HG03045 (cell line): ENCODE data around the gene ZNF552.
"Not testable (repeated sequence)": the region's sequence is repeated elsewhere in the genome, so short reads cannot be mapped to it uniquely, and the experiment has no call there.

Experiments
- ATAC-seq: cut with Tn5 transposase; IDR thresholded peaks from one replicate; pipeline ENCODE4 v1.9.1; 2021; ENCODE audit warnings: mild to moderate bottlenecking, moderate library complexity; ENCODE audit not compliant: unreplicated experiment

ZNF552 gene

DNA sequence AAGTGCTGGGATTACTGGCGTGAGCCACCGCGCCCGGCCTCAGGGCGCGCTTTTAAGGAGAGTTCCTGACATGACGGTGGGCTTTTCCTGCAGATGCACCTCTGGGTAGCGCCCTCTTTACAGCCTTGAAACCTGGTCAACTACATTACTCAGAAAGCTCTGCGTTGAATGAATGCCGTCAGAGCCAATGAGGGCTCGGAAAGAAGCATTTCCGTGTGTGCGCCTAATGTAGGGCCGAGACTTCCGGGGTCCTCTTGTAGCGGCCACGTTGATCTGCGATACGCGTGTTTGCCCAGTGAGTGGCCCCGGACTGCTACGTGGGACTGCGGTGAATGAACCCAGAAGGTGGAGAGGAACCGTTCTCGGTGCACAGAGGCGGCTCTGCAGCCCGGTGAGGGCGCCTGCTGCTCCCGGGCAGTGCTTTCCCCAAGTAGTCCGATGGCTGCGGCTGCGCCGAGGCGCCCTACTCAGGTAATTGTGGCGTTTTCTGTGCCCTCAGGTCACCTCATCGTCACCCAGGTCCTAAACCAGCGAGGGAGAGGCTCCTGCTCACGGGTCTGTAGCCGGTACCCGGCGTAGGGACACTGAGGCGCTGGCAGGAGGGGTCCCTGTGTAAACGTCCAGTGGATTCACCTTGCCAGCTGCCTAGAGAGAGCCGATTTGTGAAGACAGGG lies 4.9 kb upstream of the ZNF552 start:
- peak; percentile 83 for ATAC-seq

DNA sequence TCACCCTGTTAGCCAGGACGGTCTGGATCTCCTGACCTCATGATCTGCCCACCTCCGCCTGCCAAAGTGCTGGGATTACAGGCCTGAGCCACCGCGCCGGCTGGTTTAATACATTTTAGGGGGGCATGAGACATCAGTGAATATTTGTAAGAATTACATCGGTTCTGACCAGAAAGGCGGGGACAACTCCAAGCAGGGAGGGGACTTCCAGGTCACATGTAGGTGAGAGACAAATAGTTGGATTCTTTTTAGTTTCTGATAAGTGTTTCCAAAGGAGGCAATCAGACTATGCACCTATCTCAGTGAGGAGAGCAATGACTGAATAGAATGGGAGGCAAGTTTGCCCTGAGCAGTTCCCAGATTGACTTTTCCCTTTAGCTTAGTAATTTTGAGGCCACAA lies 3.7 kb upstream of the ZNF552 start:
- ATAC-seq = no peak

DNA sequence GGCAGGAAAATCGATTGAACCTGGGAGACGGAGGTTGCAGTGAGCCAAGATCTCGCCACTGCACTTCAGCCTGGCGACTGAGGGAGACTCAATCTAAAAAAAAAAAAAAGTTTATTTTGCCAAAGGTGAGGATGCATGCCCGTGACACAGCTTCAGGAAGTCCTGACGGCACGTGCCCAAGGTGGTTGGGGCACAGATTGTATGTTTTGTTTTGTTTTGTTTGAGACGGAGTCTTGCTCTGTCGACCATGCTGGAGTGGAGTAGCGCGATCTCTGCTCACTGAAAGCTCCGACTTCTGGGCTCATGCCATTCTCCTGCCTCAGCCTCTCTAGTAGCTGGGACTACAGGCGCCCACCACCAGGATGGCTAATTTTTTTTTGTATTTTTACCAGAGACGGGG lies 3.3 kb upstream of the ZNF552 start:
- ATAC-seq = no peak

DNA sequence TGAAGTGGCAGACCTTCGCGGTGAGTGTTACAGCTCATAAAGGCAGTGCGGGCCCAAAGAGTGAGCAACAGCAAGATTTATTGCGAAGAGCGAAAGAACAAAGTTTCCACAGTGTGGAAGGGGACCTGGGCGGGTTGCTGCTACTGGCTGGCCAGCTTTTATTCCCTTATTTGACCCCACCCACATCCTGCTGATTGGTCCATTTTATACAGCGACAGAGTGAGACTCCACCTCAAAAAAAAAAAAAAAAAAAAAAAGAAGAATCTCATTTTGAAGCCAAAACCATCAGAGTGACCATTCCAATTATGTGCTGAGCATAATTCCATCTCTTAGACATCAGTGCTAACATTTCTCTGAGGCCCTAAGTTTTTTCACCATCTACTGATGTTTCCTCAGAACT lies 1.9 kb upstream of the ZNF552 start:
- ATAC-seq = no peak

DNA sequence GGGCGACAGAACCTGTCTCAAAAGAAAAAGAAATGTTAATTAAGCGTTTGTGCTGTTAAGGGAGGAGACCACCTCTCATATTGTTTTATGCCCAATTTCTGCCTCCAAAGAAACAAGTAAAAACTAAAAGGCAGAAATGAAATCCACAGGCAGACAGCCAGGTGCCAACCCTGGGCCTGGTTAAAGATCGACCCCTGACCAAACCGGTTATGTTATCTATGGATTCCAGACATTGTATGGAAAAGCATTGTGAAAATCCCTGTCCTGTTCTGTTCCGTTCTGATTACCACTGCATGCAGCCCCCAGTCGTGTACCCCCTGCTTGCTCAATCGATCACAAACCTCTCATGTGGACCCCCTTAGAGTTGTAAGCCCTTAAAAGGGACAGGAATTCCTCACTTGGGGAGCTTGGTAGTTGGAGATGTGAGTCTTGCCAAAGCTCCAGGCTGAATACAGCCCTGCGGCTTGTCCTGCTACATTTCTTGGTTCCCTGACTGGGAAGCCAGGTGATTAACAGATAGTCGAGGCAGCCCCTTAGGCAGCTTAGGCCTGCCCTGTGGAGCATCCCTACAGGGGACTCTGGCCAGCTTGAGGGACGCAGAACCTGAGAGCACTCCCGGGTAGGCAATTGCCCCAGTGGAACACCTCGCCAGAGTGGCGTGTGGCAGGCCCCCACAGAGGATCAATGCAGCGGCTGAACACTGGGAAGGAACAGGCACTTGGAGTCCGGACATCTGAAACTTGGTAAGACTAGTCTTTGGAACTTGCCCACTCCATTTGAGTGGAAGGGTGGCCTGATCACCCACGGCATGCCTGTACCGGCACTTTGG lies 748 bp upstream of the ZNF552 start:
- no peak for ATAC-seq

DNA sequence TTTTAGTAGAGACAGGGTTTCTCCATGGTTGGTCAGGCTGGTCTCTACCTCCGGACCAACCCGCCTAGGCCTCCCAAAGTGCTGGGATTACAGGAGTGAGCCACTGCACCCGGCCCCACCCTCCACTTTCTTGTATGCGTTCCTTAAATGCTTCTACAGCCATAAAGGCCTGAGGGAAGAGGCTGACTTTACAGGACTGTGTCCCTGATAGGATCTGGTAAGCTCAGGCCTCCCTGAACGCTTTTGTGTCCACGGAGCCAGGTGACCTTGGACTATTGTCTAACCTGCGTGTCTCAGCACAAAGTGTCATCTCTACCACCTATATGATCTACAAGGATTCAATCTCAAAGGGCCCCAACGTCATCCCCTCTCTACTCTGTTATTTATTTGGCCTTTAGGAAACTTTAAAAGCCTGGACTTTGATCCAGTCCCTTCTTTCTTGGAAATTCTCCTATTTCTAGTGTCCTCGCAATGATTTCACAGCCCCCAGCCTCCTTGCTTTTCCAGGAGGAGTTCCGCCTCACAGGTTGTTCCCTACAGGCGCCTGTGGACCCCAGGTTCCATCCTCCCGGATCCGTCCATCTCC lies 701 bp downstream of the ZNF552 start:
- ATAC-seq = no peak

DNA sequence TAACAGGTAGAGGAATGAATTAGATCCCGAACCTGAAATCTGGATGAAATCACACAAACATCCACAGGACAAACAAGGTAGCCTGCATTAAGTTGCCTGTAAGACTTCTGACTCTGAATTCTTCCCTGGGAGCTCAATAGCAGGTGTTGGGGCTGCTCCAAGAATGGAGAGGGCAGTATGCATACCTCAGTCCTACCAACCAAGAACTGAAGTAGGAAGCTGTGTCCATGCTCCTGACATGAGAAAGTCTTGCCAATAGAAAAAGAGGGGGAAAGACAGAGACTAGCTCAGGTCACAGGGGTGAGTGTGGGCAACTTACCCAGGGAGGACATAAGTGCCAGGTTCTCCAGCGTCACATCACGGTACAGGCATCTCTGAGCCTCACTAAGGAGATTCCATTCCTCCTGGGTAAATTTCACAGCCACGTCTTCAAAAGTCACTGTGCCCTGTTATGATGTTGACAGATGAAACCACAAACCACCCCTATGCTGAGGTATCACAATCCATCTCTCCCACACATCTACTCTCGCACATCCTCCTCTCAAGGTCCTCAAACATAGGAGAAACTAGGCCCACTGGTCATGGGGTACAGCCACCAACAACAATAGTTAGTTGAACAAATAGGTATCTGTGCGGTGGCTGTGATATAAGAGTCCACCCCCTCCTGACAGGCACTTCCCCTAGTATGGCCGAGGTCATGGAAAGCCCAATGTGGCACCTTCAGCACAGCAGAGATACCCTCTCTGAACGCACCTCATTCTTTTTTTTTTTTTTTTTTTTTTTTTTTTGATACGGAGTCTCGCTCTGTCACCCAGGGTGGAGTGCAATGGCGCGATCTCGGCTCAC lies 1.5 kb downstream of the ZNF552 start:
- ATAC-seq = not testable (repeated sequence)

DNA sequence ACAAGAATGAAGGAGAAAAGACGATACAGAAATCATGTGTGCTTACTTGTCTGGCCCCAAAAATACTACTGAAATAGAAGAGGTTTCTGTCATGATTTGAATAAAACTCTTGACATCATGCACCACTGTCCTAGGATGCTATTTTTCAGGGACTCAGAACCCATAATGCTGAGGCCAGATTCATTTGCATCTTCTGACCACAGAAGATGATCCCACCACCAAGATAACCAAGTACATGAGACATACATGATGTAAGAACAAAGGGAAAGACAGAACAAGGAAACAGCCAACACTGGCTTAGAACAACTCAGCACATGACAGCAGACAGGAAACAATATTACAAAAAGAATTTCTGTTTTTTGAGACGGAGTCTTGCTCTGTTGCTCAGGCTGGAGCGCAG lies 2.5 kb downstream of the ZNF552 start:
- peak; percentile 49 for ATAC-seq

DNA sequence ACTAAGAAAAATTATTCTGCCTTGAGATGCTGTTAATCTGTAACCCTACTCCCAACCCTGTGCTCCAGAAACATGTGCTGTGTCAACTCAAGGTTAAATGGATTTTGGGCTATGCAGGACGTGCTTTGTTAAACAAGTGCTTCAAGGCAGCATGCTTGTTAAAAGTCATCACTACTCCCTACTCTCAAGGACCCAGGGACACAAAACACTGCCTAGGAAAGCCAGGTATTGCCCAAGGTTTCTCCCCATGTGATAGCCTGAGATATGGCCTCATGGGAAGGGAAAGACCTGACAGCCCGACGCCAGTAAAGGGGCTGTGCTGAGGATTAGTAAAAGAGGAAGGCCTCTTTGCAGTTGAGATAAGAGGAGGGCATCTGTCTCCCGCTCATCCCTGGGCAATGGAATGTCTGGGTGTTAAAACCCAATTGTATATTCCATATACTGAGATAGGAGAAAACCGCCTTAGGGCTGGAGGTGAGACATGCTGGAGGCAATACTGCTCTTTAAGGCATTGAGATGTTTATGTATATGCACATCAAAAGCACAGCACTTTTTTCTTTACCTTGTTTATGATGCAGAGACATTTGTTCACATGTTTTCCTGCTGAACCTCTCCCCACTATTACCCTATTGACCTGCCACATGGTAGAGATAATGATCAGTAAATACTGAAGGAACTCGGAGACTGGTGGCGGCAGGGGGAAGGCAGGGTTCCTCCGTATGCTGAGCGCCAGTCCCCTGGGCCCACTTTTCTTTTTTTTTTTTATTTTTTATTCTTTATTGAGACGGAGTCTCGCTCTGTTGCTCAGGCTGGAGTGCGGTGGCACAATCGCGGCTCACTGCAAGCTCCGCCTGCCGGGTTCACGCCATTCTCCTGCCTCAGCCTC lies 4.1 kb downstream of the ZNF552 start:
- ATAC-seq = not testable (repeated sequence)

DNA sequence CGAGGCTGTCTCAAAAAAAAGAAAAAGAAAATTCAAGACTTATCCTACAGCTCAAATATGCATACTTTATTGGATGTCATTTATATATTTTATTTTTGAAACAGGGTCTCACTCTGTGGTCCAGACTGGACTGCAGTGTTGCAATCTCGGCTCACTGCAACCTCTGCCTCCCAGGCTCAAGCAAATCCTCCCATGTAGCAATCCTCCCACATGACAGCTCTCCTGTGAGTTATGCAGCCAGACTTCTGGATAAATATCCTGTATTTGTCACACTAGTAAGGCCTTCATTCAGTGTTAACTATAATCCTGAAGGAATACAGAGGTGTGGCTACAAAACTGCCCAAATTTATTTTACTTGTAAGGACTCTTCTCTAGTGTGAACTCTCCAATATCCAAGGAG lies 7.2 kb downstream of the ZNF552 start:
- ATAC-seq = no peak

DNA sequence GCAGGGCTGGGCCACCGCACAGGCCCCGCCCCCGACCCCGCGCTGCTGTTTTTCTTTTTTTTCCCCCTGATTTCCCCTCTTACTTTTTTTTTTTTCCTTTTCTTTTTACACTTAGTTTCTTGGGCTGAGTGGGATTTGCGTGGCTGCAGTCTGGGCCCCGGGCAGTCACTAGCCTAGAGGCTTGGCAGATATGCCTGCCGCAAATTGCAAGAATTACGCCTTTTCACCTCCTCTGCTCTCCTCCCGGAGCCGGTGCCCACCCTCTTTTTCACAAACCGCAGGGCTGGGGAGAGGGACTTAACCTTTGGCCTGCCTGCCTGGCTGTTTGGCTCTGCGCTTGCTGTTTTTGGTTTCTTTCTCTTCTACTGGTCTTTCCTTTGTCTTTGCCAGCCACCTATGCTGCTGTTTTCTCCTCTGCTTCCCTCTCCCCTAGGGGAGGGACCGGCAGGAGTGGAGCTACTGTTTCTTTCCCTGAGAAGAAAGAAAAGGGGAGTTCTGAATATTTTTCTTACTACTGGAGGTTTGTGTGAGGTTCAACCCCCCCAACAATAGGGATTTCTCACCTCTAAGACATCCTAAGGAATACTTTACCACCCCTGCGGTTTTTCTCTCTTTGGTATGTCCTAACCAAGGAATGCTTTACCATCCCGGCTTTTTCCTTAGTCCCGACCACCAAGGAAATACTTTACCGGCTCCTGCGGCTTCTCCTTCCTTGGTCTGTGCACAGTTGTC lies 11.0 kb downstream of the ZNF552 start:
- no peak for ATAC-seq

DNA sequence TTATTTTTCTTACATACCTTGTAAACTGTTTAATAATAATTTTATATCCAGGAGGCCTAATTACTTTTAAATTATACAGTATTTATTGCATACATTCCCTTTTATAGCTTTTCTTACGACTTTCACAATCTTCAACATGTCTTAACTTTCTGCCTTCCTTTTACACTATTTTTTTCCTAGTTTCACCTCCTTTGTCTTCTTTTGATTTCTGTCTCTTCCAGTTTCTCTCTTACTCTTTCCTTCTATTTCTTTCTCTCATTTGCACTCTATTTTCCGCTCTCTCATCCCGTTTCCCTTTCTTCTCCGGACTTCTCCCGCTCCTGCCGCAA lies 11.5 kb downstream of the ZNF552 start:
- ATAC-seq = no peak

DNA sequence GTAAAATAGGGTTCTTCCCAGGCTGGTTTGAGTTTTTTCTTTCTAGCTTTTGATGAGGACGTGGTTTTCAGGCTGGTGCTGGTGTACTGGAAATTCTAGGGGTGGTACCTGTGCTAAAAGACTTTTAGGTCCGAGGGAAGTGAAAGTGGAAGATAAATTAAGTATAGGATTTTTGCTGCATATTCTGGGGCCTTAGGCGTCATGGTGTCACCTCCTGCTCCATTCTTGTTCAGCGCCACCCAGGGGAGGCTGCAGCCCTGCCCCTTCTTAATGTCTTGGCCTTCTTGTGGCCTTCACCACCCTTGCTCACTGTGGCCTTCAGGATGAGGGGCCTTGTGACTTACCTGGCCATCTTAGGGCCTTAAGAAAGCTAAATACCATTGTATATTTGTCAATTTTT lies 12.4 kb downstream of the ZNF552 start:
- no peak for ATAC-seq

DNA sequence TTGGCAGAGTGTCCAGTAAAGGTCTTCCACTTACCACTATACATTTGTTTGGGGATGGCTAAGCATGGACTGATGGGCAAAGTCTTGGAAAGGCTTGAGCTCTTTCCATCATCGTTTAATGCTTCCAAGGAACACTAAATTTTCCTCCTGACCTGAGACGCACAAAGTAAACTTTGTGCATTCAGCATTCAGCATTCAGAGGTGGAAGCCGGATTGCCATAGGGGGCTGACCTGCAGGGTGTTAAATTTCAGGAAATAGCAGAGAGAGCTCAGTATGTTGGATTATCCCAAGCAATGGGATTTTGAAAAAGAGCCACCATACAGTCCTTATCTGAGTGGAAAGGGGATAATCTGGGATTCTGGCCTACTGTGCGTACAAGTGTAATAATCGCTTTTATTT lies 14.0 kb downstream of the ZNF552 start:
- no peak for ATAC-seq

DNA sequence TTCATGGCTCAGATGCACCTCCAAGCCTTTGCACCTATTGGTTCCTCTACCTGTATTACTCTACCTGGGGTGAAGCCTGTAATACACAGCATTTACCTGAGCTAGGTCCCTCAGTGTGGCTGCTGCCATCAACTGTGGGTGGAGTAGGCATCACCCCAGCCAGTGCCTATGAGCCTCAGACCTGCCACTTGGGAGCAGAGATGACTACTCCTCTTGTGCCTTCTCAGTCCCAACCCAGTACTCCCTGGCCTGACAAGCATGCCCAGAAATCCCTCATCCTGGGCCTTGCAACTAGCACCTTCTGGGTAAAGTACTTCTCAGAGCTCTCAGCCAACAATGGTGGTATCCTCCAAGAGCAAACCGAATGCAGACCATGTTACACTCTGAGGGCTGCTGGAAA lies 18.1 kb downstream of the ZNF552 start:
- ATAC-seq = not testable (repeated sequence)

DNA sequence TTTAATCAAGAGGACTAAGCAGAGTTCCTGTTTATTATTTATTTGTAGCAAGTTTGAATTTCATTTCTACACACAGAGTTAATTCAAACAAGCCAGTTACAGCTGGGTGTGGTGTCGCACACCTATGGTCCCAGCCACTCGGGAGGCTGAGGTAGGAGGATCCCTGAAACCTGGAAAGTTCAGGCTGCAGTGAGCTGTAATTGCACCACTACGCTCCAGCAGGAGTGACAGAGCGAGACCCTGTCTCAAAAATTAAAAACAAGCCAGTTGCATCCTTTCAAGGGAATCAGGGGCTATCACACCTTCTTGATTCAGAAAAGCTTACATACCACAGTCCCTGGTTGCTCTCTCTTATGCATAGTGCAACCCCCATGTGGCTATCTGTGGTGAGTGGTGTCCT lies 25.4 kb downstream of the ZNF552 start:
- ATAC-seq = no peak

DNA sequence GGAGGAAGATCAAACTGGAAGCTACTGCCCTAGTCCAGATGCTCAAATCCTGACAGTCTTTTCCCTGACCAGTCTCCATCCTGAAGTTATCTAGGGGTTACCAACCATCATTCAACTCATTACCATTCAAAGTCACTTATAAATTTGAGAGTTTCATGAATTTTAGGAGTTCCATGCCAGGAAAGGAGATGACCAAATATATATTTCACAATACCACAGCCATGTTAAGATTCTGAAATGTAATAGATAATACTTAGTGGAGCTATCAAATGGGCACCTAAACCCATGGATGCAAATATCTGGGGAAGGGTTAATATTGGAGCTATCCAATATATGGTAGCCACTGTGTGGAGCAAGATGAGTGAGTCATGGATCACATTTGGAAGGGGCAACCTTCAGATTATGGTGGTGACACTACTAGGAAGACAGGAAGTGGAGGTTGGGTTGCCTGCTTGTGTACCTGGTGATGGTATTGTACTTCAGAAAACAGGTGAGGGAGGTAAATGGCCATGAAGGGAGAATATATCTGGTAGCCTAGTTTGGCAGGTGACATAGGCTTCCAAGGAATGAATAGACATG lies 26.5 kb downstream of the ZNF552 start:
- no peak for ATAC-seq

DNA sequence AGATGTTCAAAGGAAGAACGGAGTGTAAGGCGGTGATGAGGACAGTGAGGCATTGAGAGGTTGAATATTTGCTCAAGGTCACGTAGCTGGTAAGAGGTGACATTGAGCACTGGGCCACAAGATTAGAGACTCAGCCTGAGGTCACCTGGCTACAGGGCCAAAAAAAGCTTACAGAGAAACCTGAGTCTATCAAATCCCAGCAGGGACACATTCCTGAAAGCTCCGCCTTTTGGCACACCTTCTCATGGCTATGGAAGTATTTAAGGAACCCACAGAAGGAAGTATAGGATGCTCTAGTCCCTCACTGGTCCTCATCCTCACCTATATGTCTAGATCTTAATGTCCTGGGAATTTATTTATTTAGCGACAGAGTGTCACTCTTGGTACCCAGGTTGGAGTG lies 27.8 kb downstream of the ZNF552 start:
- ATAC-seq = no peak

DNA sequence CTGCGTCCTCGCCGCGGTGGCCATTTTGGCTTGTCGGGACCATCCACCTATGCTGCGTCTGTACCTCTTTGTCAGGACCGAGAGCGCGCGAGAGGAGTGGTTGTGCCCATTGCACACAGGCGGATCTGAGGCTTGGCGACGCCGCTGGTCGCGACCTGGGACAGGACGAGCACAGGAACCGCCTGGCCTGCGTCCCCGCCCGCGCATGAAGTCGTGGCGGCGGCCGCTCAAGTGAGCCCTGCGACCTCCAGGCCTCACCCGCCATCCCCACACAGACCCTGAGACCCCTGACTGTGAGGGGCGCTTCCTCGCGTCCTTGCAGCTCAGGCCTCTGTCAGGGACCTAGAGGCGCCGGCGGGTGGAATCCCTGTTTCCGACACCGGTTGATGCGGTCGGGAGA lies 28.4 kb downstream of the ZNF552 start:
- ATAC-seq = no peak
